ENCODE results near the gene PLCD4. TPM values are rescaled to one million over a fixed set of nuclear protein-coding genes. Genes with fewer than 3 reads are reported as not detected.
A peak's percentile ranks its signal among the peaks of the same experiment; 100 is the strongest.

The PLCD4 gene
- total RNA-seq, result under 1 TPM; 0.34 to 0.49 TPM

GRCh38 chr2:218607436-218608115 lies at the start of gene PLCD4:
Gene PLCD4, plus strand, starts transcription at chr2:218607899. Its CDS starts 7,841 bp downstream, at chr2:218615740.
- no peak for DNase-seq
- no peak within 1 kb of the TSS for H3K4me3 Mint-ChIP-seq
- TF ChIP-seq, protein P1, sequence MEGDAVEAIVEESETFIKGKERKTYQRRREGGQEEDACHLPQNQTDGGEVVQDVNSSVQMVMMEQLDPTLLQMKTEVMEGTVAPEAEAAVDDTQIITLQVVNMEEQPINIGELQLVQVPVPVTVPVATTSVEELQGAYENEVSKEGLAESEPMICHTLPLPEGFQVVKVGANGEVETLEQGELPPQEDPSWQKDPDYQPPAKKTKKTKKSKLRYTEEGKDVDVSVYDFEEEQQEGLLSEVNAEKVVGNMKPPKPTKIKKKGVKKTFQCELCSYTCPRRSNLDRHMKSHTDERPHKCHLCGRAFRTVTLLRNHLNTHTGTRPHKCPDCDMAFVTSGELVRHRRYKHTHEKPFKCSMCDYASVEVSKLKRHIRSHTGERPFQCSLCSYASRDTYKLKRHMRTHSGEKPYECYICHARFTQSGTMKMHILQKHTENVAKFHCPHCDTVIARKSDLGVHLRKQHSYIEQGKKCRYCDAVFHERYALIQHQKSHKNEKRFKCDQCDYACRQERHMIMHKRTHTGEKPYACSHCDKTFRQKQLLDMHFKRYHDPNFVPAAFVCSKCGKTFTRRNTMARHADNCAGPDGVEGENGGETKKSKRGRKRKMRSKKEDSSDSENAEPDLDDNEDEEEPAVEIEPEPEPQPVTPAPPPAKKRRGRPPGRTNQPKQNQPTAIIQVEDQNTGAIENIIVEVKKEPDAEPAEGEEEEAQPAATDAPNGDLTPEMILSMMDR (IDR thresholded peaks at IDR 0.05), result no peak
- H3K4me1 Mint-ChIP-seq (ENCODE audit: low read depth), result no peaks in the 10 kb centered on the region
- ChIA-PET CTCF (interaction anchor here (0.7 to 1.4 kb wide), 7 partner anchors 9 to 250 kb away, joined by 3 to 5 read pairs (median 4); no protein-coding TSS in a partner anchor), POLR2A (interaction anchor here (1.0 to 2.5 kb wide), 2 partner anchors 9 to 34 kb away, joined by 3 to 14 read pairs; no protein-coding TSS in a partner anchor)
- intact Hi-C loops (cut with micrococcal nuclease), result no loop called here
- no peaks in the 10 kb centered on the region for H3K36me3 Mint-ChIP-seq (ENCODE audit: low read depth)
- H3K9me3 Mint-ChIP-seq, result no peaks in the 10 kb centered on the region
- H3K27ac Mint-ChIP-seq, result no peak within 1 kb of the TSS
- no peak for ATAC-seq
- peaks cover 13% of the 10 kb centered on the region for H3K27me3 Mint-ChIP-seq

DNA sequence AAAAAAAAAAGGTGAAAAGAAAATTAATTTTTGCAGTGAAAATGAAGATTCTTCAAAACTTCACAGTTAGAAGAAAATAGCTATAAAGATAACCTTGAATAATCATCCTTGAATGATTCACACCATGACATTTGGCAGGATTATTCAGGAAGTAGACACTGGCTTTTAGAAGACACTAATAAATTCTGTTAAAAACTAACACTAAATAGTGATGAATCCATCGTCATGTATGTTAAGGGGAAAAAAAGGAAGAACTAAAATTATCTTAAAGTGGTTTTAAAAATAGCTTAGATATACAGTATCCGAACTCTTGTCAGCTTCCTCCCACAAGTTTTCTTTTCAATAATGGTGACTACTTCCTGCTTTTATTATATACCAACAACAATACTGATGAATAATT lies 49.8 kb upstream of the PLCD4 start:
- Mint-ChIP-seq H3K36me3 (ENCODE audit: low read depth) (peaks cover 55% of the 10 kb centered on the region), H3K4me3 (no peak overlapping the region), H3K4me1 (ENCODE audit: low read depth) (peaks cover 25% of the 10 kb centered on the region), H3K27ac (no peak overlapping the region), H3K27me3 (no peaks in the 10 kb centered on the region), H3K9me3 (no peaks in the 10 kb centered on the region)
- ChIA-PET POLR2A (no interaction called here), CTCF (interaction anchor here (1.0 kb wide), 1 partner anchor 23 kb away, joined by 3 read pairs; no protein-coding TSS in a partner anchor)
- no peak for ATAC-seq
- TF ChIP-seq, protein P1 (IDR thresholded peaks at IDR 0.05), result no peak
- intact Hi-C loops (cut with micrococcal nuclease), result no loop called here
- DNase-seq, result no peak

DNA sequence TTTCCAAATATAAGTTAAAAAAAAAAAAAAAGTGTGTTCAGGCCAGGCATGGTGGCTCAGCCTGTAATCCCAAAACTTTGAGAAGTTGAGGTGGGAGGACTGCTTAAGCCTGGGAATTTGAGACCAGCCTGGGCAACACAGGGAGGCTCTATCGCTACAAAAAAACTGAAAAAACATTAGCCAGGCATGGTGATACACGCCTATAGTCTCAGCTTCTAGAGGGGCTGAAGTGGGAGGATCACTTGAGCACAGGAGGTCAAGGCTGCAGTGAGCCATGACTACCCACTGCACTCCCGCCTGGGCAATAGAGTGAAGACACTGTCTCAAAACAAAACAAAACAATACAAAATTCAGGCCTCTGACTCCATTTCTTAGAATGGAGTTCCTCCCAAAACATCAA lies 48.7 kb upstream of the PLCD4 start:
- ChIA-PET POLR2A (no interaction called here), CTCF (no interaction called here)
- DNase-seq (no peak), ATAC-seq (no peak)
- H3K36me3 Mint-ChIP-seq (ENCODE audit: low read depth), result peaks cover 52% of the 10 kb centered on the region
- H3K27ac Mint-ChIP-seq, result no peak overlapping the region
- H3K4me3 Mint-ChIP-seq, result no peak overlapping the region
- no peaks in the 10 kb centered on the region for H3K9me3 Mint-ChIP-seq
- TF ChIP-seq, protein P1 (IDR thresholded peaks at IDR 0.05), result no peak
- H3K4me1 Mint-ChIP-seq (ENCODE audit: low read depth), result peaks cover 31% of the 10 kb centered on the region
- H3K27me3 Mint-ChIP-seq, result no peaks in the 10 kb centered on the region
- intact Hi-C loops (cut with micrococcal nuclease), result no loop called here

DNA sequence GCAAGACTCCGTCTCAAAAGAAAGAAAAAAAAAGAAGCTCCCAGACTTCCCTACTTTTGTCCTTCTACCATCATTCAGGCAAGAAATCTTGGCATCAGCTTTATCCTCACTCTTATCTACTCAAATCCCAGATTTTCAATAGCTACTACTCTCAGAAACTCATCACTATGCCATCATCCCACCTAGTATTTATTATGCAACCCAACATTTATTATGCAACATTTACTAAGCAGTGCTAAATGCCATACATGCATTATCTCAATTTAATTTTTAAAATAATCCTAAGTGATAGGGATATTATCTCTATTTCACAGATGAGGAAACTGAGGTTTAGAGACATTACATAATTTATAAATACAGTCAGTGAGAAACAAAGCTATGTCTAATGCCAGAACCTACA lies 43.6 kb upstream of the PLCD4 start:
- POLR2A ChIA-PET, result interaction anchor here (0.8 to 1.5 kb wide), 6 partner anchors 9 to 88 kb away, joined by 3 to 4 read pairs (median 4); no protein-coding TSS in a partner anchor
- Mint-ChIP-seq H3K9me3 (no peaks in the 10 kb centered on the region), H3K4me3 (no peak overlapping the region), H3K36me3 (ENCODE audit: low read depth) (peaks cover 61% of the 10 kb centered on the region), H3K27me3 (no peaks in the 10 kb centered on the region), H3K4me1 (ENCODE audit: low read depth) (peaks cover 38% of the 10 kb centered on the region), H3K27ac (peak overlapping the region; percentile 48)
- DNase-seq (no peak), ATAC-seq (no peak)
- CTCF ChIA-PET, result interaction anchor here (0.6 to 1.4 kb wide), 2 partner anchors 11 to 96 kb away, joined by 3 read pairs; partner anchors contain the start of genes BCS1L and ZNF142
- TF ChIP-seq, protein P1 (IDR thresholded peaks at IDR 0.05), result no peak
- intact Hi-C loops (cut with micrococcal nuclease), result no loop called here

GRCh38 chr2:218566296-218566695 lies 41.4 kb upstream of the PLCD4 start:
- peaks cover 69% of the 10 kb centered on the region for H3K36me3 Mint-ChIP-seq (ENCODE audit: low read depth)
- H3K4me3 Mint-ChIP-seq, result peak overlapping the region; percentile 88
- ChIA-PET POLR2A (no interaction called here), CTCF (no interaction called here)
- TF ChIP-seq, protein P1 (IDR thresholded peaks at IDR 0.05), result no peak
- H3K27me3 Mint-ChIP-seq, result no peaks in the 10 kb centered on the region
- intact Hi-C loops (cut with micrococcal nuclease), result no loop called here
- no peak for DNase-seq
- H3K9me3 Mint-ChIP-seq, result no peaks in the 10 kb centered on the region
- peak overlapping the region; percentile 100 for H3K27ac Mint-ChIP-seq
- ATAC-seq, result no peak
- peaks cover 48% of the 10 kb centered on the region for H3K4me1 Mint-ChIP-seq (ENCODE audit: low read depth)

All from activated CD8-positive, alpha-beta T cell treated with anti-CD3 and anti-CD28 coated beads for 36 hours (primary cell).